Measurements from ENCODE around the gene ZNF571.

The ZNF571 gene

DNA sequence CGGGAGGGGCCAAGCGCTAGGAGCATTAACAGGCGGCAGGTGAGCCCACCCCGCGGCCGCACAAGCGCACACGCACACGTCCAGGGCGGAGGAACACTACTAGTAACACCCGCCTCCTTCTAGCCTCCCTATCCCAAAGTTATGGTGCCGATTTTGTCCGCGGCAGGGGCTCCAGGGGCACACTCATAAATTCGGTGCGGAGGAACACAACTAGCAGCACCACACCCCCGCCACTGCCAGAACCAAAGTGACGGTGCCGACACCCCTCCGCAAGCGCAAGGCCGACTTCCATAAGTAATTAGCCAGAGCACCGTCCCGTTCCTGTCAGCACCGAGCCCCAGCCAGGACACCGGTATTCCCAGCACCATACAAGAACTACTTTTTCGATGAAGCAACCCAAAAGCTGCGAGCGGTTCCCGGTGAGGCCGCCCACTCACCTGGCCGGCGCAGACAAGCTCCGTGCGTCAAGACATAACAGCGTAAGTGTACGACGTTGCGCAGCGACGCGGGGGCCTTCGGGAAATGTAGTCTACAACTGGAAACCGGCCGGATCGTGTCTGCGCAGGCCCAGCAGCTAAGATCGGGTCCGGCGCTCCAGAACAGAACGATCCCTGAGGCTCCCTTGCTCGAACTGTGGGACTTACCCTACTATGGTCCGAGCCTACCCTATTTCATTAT is at the start of gene ZNF571, which contains the start of gene ZNF540:
Gene ZNF571 (minus strand): TSS at position 489 of the 678 bp plus-strand sequence. CDS start 8,116 bp downstream, outside the sequence.
Gene ZNF540 (plus strand): TSS at position 573 of the 678 bp plus-strand sequence. CDS start 3,572 bp downstream, outside the sequence.
- peak; percentile 93 for DNase-seq

DNA sequence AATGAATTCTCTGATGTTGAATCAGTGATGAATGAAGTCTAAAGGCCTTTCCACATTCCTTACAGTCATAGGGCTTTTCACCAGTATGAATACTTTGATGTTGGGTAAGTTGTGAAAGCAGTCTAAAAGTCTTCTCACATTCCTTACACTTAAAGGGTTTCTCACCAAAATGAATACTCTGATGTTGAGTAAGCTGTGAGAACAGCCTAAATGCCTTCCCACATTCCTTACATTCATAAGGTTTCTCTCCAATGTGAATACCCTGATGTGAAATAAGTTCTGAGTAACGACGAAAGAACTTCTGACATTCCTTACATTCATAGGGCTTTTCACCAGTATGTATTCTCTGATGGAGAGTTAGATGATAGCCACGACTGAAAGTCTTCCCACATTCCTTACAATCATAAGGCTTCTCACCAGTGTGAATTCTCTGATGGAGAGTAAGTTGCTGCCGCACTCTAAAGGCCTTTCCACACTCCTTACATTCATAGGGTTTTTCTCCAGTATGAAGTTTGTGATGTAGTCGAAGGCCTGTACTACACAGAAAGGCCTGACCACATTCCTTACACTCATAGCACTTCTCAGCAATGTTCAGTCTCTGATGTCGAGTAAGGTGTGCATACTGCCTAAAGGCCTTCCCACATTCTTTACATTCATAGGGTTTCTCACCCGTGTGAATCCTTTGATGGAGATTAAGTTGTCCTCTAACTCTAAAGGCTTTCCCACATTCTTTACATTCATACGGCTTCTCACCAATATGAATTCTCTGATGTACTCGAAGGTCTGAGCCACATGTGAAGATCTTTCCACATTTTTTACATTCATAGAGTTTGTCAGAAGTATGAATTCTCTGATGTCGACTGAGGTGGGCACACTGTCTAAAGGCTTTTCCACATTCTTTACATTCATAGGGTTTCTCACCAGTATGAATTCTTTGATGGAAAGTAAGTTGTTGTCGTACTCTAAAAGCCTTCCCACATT is 40.8 kb upstream of the ZNF571 start:
- DNase-seq = no peak

DNA sequence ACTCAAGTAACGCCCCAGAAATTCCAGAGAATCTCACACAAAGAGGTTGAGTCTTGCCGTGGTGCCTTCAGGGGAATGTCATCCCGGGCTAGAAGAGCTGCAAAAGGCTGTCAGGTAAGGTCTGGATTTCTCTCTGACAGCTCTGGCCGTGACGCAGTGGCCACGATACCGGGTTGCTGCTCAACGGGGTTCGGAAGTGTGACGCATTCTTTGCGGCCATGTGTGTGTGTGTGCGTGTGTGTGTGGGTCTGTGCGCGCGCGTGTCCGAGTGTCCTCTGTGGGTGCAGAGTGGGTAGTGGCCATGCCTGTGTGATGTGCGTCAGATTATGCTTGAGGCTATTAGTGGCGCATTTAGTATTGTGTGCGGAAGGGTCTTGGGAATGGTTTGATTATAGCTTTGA is 390 bp upstream of the ZNF571 start:
- DNase-seq = peak; percentile 32

DNA sequence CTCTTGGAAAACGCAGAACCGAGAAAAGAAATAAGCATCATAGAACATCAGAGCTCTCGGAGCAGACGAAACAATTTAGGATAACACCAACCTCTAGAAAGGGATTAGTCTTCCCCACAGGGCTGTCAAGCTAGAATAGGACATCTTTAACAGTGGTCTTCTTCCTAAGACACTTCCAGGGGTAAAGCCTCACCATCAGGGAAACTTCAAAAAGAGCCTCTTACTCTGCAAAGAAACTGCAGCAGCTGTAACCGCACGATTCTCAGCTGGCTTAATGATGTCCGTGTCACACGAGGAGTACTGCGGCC is 642 bp downstream of the ZNF571 start:
- DNase-seq = peak; percentile 2

DNA sequence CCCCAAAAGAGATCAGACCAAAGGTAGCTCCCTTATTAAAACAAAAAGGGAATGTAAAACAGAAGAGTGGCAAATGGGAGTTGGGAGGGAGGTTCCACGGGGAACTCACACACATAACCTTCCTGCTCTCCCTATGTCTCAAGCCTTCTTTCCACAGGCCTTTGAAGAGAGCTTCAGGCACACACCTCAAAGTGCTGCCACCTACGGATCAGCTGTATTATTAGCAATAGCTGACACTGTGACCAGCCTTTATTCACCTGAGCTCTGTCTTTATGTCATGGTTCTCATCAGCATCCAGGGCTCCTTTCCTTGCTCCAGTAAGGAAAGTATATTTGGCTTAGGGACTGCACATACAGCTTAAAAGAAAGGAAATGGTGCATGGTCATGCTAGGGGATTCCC is 11.3 kb downstream of the ZNF571 start:
- no peak for DNase-seq

DNA sequence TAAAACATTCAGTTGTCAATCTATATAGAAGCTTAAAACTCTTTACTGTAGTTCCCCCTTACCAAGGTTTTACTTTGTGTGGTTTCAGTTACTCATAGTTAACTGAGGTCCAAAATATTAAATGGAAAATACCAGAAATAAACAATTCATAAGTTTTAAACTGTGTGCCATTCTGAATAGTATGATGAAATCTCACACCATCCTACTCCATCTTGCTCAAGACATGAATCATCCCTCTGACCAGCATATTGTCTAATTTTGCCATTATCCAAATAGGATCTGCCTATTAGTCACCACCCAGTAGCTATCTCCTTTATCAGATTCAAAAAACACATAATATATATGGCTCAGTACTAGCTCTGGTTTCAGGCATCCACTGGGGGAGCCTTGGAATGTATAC is 22.4 kb downstream of the ZNF571 start:
- DNase-seq = peak; percentile 19

DNA sequence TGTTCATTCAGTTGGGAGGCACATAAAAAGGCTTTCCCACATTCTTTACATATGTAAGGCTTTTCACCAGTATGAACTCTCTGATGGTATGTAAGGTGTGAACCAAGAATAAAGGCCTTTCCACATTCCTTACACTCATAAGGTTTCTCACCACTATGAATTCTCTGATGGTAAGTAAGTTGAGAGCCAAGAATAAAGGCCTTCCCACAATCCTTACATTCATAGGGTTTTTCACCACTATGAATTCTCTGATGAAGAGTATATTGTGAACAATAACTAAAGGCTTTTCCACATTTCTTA is 29.3 kb downstream of the ZNF571 start:
- DNase-seq = no peak

DNA sequence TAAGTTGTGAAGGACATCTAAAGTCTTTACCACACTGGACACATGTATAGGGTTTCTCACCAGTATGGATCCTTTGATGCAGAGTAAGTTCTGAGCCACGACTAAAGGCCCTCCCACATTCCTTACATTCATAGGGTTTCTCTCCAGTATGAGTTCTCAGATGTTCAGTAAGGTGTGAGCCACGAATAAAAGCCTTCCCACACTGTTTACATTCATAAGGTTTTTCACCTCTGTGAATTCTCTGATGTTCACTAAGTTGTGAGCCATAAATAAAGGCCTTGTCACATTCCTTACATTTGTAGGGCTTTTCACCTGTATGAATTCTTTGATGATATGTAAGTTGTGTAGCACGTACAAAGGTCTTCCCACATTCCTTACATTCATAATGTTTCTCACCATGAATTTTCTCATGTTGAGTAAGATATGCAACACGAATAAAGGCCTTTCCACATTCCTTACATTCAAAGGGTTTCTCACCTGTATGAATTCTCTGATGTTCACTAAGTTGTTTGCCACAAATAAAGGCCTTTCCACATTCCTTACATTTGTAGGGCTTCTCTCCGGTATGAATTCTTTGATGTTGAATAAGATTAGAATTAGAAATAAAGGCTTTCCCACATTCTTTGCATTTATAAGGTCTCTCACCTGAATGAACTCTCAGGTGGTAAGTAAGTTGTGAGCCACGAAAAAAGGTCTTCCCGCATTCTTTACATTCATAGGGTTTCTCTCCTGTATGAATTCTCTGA is 29.8 kb downstream of the ZNF571 start:
- no peak for DNase-seq

DNA sequence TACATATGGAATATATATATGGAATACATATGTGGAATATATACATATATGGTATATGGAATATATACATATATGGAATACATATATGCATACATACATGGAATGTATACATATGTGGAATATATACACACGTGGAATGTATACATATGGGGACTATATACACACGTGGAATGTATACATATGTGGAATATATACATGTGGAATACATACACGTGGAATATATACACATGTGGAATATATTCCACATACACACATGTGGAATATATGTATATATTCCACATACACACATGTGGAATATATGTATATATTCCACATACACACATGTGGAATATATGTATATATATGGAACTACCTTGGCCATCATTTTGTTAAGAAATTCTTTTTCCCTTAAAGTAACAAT is 31.1 kb downstream of the ZNF571 start:
- no peak for DNase-seq

DNA sequence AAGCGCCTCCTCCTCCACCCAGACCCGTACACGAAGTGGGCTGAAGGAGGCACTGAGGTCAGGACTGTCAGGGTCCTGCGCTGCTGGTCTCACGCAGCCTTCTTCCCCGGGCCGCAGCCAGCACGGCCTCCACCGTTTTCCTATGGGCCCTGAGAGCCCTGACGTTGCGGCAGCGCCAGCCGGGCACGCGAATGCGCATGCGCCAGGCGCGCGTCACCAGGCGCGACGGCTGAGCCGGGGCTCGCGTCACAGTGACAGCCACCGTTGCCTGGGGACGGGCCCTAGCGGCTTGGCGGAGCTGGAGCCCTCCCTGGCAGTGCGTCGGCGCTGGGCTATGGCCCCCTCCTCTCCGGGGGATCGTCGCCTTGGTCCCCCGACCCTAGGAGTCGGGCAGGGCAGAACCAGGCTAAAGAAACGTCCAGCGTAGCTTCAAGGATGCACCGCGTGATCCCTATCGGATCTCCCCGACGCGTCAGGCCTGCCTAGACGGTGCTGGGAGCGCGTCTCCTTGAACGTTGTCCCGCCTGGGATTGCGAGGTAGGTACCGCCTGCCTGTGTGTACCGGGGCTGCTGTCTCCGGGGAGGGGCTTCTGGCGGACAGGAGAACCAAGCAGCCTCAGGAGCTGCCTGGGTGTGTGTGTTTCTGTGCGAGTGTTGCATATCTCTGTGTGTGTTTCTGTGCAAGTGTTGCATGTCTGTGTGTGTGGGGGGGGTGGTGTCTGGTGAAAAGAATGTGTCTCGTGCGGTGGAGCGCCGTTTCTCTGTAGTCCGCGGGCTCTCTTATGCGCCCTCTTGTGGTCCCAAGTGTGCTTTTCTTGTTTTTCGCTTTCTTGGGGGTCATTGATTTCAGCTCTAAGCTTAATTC is 43.2 kb downstream of the ZNF571 start:
- peak; percentile 72 for DNase-seq

DNA sequence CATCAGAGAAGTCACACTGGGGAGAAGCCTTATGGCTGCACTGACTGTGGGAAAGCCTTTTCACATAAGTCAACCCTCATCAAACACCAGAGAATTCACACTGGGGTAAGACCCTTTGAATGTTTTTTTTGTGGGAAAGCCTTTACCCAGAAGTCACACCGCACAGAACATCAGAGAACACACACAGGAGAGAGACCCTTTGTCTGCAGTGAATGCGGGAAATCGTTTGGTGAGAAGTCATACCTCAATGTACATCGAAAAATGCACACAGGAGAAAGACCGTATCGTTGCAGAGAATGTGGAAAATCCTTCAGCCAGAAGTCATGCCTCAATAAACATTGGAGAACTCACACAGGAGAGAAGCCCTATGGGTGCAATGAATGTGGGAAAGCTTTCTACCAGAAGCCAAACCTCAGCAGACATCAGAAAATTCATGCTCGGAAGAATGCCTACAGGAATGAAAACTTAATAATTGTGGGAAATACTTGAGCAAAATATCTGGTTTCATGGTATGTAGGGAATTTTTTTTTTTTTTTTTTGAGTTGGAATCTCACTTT is 57.1 kb downstream of the ZNF571 start:
- no peak for DNase-seq

DNA sequence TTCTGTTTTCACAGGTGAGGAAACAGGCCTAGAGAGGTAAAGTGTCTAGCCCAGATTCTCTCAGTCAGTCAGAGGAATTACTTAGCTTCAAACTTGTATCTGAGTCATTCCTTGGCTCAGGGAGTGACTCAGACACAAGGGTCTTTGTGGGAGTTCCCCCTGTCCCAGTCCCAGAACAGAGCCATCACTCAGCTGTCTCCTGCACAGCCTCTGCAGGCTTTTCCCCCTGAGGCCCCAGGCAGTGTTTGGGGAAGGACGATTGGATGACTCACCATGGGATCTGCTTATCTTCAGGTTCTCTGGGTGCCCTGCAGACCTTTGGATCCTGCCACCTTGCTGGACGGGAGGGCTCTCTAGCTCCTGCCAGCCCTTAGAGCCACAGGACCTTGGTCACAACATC is 74.7 kb downstream of the ZNF571 start:
- no peak for DNase-seq
